Measurements from ENCODE around the gene LHX3.
A peak's percentile ranks its signal among the peaks of the same experiment; 100 is the strongest.

Gene LHX3

GRCh38 chr9:136179101-136179616, 25.8 kb downstream of the LHX3 start:
- peak overlapping the region; percentile 89 for H2BK120ac ChIP-seq (ENCODE audit: low read depth, low read length)
- H2BK12ac ChIP-seq (ENCODE audit: low read length): peak overlapping the region; percentile 50
- peaks cover 0 to 26% of the 10 kb centered on the region in 2 donors for H3K4me1 ChIP-seq (ENCODE audit: control insufficient read depth in 2 of 2, insufficient read depth in 1 of 2, low read depth in 1 of 2, low read length in 2 of 2)
- no peak overlapping the region for H3K4ac ChIP-seq (ENCODE audit: low read length)
- no peak overlapping the region for H3K23ac ChIP-seq (ENCODE audit: low read depth, low read length, poor library complexity)
- H3K14ac ChIP-seq (ENCODE audit: low read length): no peak overlapping the region
- H2BK5ac ChIP-seq (ENCODE audit: low read length): peak overlapping the region; percentile 48
- H3K27me3 ChIP-seq (ENCODE audit: control insufficient read depth in 3 of 3, insufficient read depth in 3 of 3, low read depth in 1 of 3, low read length in 3 of 3): peaks cover 0 to 79% (median 0%) of the 10 kb centered on the region in 3 experiments
- no peak overlapping the region for H3K9ac ChIP-seq (ENCODE audit: low read depth, low read length, poor library complexity)
- no peak overlapping the region for H3K4me2 ChIP-seq (ENCODE audit: insufficient read depth, low read length, poor library complexity, severe bottlenecking)
- no peaks in the 10 kb centered on the region for H3K36me3 ChIP-seq (replicated peaks in 1 of 2; ENCODE audit: control insufficient read depth in 2 of 2, insufficient read depth in 2 of 2, low read length in 2 of 2)
- H3K79me1 ChIP-seq (ENCODE audit: low read depth, low read length): peaks cover 5% of the 10 kb centered on the region
- no peak overlapping the region for H4K8ac ChIP-seq (ENCODE audit: low read depth, low read length)
- H4K91ac ChIP-seq (ENCODE audit: low read depth, low read length, poor library complexity): no peak overlapping the region
- H3K4me3 ChIP-seq (ENCODE audit: low read length in 2 of 2): no peak overlapping the region
- H2AFZ ChIP-seq (ENCODE audit: low read length): no peak overlapping the region
- peaks cover 0 to 2% of the 10 kb centered on the region in 2 donors for H3K9me3 ChIP-seq (replicated peaks in 1 of 2; ENCODE audit: control insufficient read depth in 2 of 2, insufficient read depth in 1 of 2, low read depth in 1 of 2, low read length in 2 of 2)
- WGBS, 2 donors (ENCODE audit: extremely low coverage in 2 of 2, insufficient read length in 2 of 2, insufficient replicate concordance in 1 of 2): no CpG with 5 or more reads among the region's 12 CpGs
- H2AK5ac ChIP-seq (ENCODE audit: low read depth, low read length): no peak overlapping the region
- no peak for DNase-seq (ENCODE audit: low spot score)
- H3K18ac ChIP-seq (ENCODE audit: low read length): peak overlapping the region; percentile 89
- peak overlapping the region; percentile 69 for H2BK15ac ChIP-seq (ENCODE audit: low read length)
- H3K27ac ChIP-seq (replicated peaks; ENCODE audit: low read length): no peak overlapping the region

GRCh38 chr9:136178773-136179075, 26.2 kb downstream of the LHX3 start:
- Histone ChIP-seq H2BK5ac (ENCODE audit: low read length) (peak overlapping the region; percentile 48), H3K36me3 (replicated peaks in 1 of 2; ENCODE audit: control insufficient read depth in 2 of 2, insufficient read depth in 2 of 2, low read length in 2 of 2) (no peaks in the 10 kb centered on the region), H3K23ac (ENCODE audit: low read depth, low read length, poor library complexity) (no peak overlapping the region), H2BK15ac (ENCODE audit: low read length) (peak overlapping the region; percentile 69), H2BK12ac (ENCODE audit: low read length) (peak overlapping the region; percentile 50), H3K9ac (ENCODE audit: low read depth, low read length, poor library complexity) (no peak overlapping the region), H2BK120ac (ENCODE audit: low read depth, low read length) (peak overlapping the region; percentile 89), H4K91ac (ENCODE audit: low read depth, low read length, poor library complexity) (no peak overlapping the region), H2AFZ (ENCODE audit: low read length) (no peak overlapping the region), H3K4me1 (ENCODE audit: control insufficient read depth in 2 of 2, insufficient read depth in 1 of 2, low read depth in 1 of 2, low read length in 2 of 2) (peaks cover 0 to 26% of the 10 kb centered on the region in 2 donors), H3K27ac (replicated peaks; ENCODE audit: low read length) (no peak overlapping the region), H3K9me3 (replicated peaks in 1 of 2; ENCODE audit: control insufficient read depth in 2 of 2, insufficient read depth in 1 of 2, low read depth in 1 of 2, low read length in 2 of 2) (peaks cover 0 to 2% of the 10 kb centered on the region in 2 donors), H3K14ac (ENCODE audit: low read length) (no peak overlapping the region), H3K4ac (ENCODE audit: low read length) (no peak overlapping the region), H3K18ac (ENCODE audit: low read length) (peak overlapping the region; percentile 89), H3K27me3 (ENCODE audit: control insufficient read depth in 3 of 3, insufficient read depth in 3 of 3, low read depth in 1 of 3, low read length in 3 of 3) (peaks cover 0 to 75% (median 0%) of the 10 kb centered on the region in 3 experiments), H3K4me3 (ENCODE audit: low read length in 2 of 2) (no peak overlapping the region), H4K8ac (ENCODE audit: low read depth, low read length) (no peak overlapping the region), H3K4me2 (ENCODE audit: insufficient read depth, low read length, poor library complexity, severe bottlenecking) (peak overlapping the region; percentile 18), H3K79me1 (ENCODE audit: low read depth, low read length) (peaks cover 5% of the 10 kb centered on the region), H2AK5ac (ENCODE audit: low read depth, low read length) (no peak overlapping the region)
- WGBS, 2 donors (ENCODE audit: extremely low coverage in 2 of 2, insufficient read length in 2 of 2, insufficient replicate concordance in 1 of 2): no CpG with 5 or more reads among the region's 8 CpGs
- DNase-seq (ENCODE audit: low spot score): no peak

- H2BK15ac ChIP-seq (ENCODE audit: low read length): peak overlapping the region; percentile 69
- H2BK5ac ChIP-seq (ENCODE audit: low read length): peak overlapping the region; percentile 48
- H3K9ac ChIP-seq (ENCODE audit: low read depth, low read length, poor library complexity): no peak overlapping the region
- peaks cover 0 to 26% of the 10 kb centered on the region in 2 donors for H3K4me1 ChIP-seq (ENCODE audit: control insufficient read depth in 2 of 2, insufficient read depth in 1 of 2, low read depth in 1 of 2, low read length in 2 of 2)
- no peak for DNase-seq (ENCODE audit: low spot score)
- H3K4me2 ChIP-seq (ENCODE audit: insufficient read depth, low read length, poor library complexity, severe bottlenecking): peak overlapping the region; percentile 18
- H3K27ac ChIP-seq (replicated peaks; ENCODE audit: low read length): no peak overlapping the region
- H4K91ac ChIP-seq (ENCODE audit: low read depth, low read length, poor library complexity): no peak overlapping the region
- H4K8ac ChIP-seq (ENCODE audit: low read depth, low read length): no peak overlapping the region
- peaks cover 0 to 70% (median 0%) of the 10 kb centered on the region in 3 experiments for H3K27me3 ChIP-seq (ENCODE audit: control insufficient read depth in 3 of 3, insufficient read depth in 3 of 3, low read depth in 1 of 3, low read length in 3 of 3)
- no peak overlapping the region for H3K4me3 ChIP-seq (ENCODE audit: low read length in 2 of 2)
- WGBS, 2 donors (ENCODE audit: extremely low coverage in 2 of 2, insufficient read length in 2 of 2, insufficient replicate concordance in 1 of 2): no CpG with 5 or more reads among the region's 21 CpGs
- H3K18ac ChIP-seq (ENCODE audit: low read length): peak overlapping the region; percentile 93
- no peak overlapping the region for H3K4ac ChIP-seq (ENCODE audit: low read length)
- H3K14ac ChIP-seq (ENCODE audit: low read length): no peak overlapping the region
- peaks cover 0 to 2% of the 10 kb centered on the region in 2 donors for H3K9me3 ChIP-seq (replicated peaks in 1 of 2; ENCODE audit: control insufficient read depth in 2 of 2, insufficient read depth in 1 of 2, low read depth in 1 of 2, low read length in 2 of 2)
- no peak overlapping the region for H2AFZ ChIP-seq (ENCODE audit: low read length)
- H3K36me3 ChIP-seq (replicated peaks in 1 of 2; ENCODE audit: control insufficient read depth in 2 of 2, insufficient read depth in 2 of 2, low read length in 2 of 2): no peaks in the 10 kb centered on the region
- peaks cover 5% of the 10 kb centered on the region for H3K79me1 ChIP-seq (ENCODE audit: low read depth, low read length)
- H2BK120ac ChIP-seq (ENCODE audit: low read depth, low read length): peak overlapping the region; percentile 89
- H2AK5ac ChIP-seq (ENCODE audit: low read depth, low read length): peak overlapping the region; percentile 98
- peak overlapping the region; percentile 8 for H3K23ac ChIP-seq (ENCODE audit: low read depth, low read length, poor library complexity)
- H2BK12ac ChIP-seq (ENCODE audit: low read length): peak overlapping the region; percentile 90
Observed at GRCh38 chr9:136178061-136178772, 26.7 kb downstream of the LHX3 start.

GRCh38 chr9:136177224-136177623, 27.7 kb downstream of the LHX3 start:
- Histone ChIP-seq H4K91ac (ENCODE audit: low read depth, low read length, poor library complexity) (no peak overlapping the region), H3K4me3 (ENCODE audit: low read length in 2 of 2) (no peak overlapping the region), H3K14ac (ENCODE audit: low read length) (no peak overlapping the region), H3K18ac (ENCODE audit: low read length) (no peak overlapping the region), H2BK15ac (ENCODE audit: low read length) (peak overlapping the region; percentile 75), H3K4me1 (ENCODE audit: control insufficient read depth in 2 of 2, insufficient read depth in 1 of 2, low read depth in 1 of 2, low read length in 2 of 2) (peaks cover 0 to 32% of the 10 kb centered on the region in 2 donors), H2AFZ (ENCODE audit: low read length) (no peak overlapping the region), H3K23ac (ENCODE audit: low read depth, low read length, poor library complexity) (peak overlapping the region; percentile 73), H3K9ac (ENCODE audit: low read depth, low read length, poor library complexity) (no peak overlapping the region), H2AK5ac (ENCODE audit: low read depth, low read length) (peak overlapping the region; percentile 98), H2BK5ac (ENCODE audit: low read length) (peak overlapping the region; percentile 95), H3K27ac (replicated peaks; ENCODE audit: low read length) (no peak overlapping the region), H2BK12ac (ENCODE audit: low read length) (peak overlapping the region; percentile 27), H3K27me3 (ENCODE audit: control insufficient read depth in 3 of 3, insufficient read depth in 3 of 3, low read depth in 1 of 3, low read length in 3 of 3) (peaks cover 0 to 67% (median 2%) of the 10 kb centered on the region in 3 experiments), H3K9me3 (replicated peaks in 1 of 2; ENCODE audit: control insufficient read depth in 2 of 2, insufficient read depth in 1 of 2, low read depth in 1 of 2, low read length in 2 of 2) (peaks cover 0 to 2% of the 10 kb centered on the region in 2 donors), H2BK120ac (ENCODE audit: low read depth, low read length) (peak overlapping the region; percentile 3), H3K79me1 (ENCODE audit: low read depth, low read length) (peaks cover 5% of the 10 kb centered on the region), H3K36me3 (replicated peaks in 1 of 2; ENCODE audit: control insufficient read depth in 2 of 2, insufficient read depth in 2 of 2, low read length in 2 of 2) (no peaks in the 10 kb centered on the region), H4K8ac (ENCODE audit: low read depth, low read length) (no peak overlapping the region), H3K4me2 (ENCODE audit: insufficient read depth, low read length, poor library complexity, severe bottlenecking) (no peak overlapping the region), H3K4ac (ENCODE audit: low read length) (no peak overlapping the region)
- DNase-seq (ENCODE audit: low spot score): no peak
- WGBS, 2 donors (ENCODE audit: extremely low coverage in 2 of 2, insufficient read length in 2 of 2, insufficient replicate concordance in 1 of 2): no CpG with 5 or more reads among the region's 14 CpGs
